GM12875 (cell line): Measurements from ENCODE around the gene ACKR2.

Experiments
- H3K4me3 ChIP-seq: one replicate; pipeline ENCODE4 v1.5.1; 2011; ENCODE audit warnings: low read depth, low read length, control low read depth
- TF ChIP-seq, protein P1 (sequence below): IDR thresholded peaks from 2 replicates; pipeline ENCODE4 v1.5.1; 2011; ENCODE audit warnings: low read depth, mild to moderate bottlenecking, control low read depth, inconsistent platforms, low read length, moderate library complexity, borderline replicate concordance; ENCODE audit not compliant: insufficient read depth

Gene ACKR2

DNA sequence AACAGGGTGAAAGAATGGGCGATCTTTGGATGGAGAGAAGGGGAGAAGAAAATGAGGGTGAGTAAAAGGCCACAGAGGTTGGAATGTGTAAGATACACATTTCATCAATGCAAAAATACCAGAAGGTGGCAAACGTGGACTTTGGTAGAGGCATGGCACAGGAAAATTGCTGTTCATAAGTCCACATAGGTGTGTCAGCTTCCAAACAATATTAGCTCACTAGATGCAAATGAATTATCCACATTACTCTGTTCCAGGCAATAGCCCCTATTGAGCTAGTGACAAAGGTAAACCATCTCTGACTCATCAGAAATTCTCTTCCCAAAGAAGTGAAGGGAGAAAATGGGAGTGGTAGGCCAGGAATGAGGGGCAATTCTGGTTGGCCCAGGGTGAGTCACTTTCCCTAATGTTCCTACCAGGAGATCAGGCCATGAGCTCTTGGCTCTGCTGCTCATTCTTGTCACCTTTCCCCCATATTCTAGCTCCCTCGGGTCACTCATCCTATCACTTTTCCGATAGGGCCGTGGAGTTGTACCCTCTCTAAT, 19.9 kb downstream of the ACKR2 start:
- TF ChIP-seq, protein P1, sequence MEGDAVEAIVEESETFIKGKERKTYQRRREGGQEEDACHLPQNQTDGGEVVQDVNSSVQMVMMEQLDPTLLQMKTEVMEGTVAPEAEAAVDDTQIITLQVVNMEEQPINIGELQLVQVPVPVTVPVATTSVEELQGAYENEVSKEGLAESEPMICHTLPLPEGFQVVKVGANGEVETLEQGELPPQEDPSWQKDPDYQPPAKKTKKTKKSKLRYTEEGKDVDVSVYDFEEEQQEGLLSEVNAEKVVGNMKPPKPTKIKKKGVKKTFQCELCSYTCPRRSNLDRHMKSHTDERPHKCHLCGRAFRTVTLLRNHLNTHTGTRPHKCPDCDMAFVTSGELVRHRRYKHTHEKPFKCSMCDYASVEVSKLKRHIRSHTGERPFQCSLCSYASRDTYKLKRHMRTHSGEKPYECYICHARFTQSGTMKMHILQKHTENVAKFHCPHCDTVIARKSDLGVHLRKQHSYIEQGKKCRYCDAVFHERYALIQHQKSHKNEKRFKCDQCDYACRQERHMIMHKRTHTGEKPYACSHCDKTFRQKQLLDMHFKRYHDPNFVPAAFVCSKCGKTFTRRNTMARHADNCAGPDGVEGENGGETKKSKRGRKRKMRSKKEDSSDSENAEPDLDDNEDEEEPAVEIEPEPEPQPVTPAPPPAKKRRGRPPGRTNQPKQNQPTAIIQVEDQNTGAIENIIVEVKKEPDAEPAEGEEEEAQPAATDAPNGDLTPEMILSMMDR: no peak
- no peak overlapping the region for H3K4me3 ChIP-seq

- TF ChIP-seq, protein P1: no peak
- no peak overlapping the region for H3K4me3 ChIP-seq
These were observed 20.6 kb downstream of the ACKR2 start for GRCh38 chr3:42829628-42830436.

DNA sequence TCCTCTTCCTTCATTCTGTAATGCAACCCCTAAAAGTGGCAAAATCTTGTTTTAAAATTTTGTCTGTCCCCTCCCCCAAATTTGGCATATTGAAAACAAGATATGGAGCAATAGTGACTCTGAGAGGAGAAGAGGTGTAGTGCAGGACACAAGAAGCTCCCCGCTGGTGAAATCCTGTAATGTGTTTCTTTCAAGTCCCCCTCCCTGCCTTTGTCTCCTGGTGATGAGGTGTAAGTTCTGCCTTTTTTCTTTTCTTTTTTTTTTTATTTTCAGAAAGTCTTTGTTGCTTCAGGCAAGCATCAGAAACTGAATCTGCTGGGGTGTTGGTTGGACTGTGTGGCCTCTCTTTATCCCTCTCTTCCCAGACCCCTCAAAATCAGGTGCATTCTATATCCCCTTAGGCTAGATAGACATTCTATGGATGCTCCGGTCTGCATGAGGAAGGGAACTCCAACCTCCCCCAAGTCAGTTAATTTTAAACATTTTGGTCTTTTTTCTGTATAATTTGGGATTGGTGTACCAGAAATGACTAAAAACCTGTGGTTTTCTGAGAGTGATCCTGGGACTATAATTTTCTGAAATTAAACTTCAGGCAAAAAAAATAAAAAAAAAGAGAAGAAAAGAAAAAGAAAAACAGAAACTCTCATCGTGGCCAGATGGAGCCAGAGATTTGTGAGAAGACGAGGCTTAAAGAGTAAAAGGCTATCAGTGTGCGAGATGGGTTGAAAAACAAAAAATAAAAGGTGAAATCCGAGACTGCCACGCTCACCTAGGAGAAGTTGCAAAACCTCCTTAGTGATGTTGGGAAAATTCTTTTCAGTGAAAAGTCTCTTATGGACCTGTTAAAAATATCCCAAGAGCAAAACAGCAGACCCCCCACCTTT, 21.4 kb downstream of the ACKR2 start:
- no peak overlapping the region for H3K4me3 ChIP-seq
- TF ChIP-seq, protein P1: peak; percentile 21; the same call in 1 of the 2 replicates

GRCh38 chr3:42831321-42831713, 22.1 kb downstream of the ACKR2 start:
- TF ChIP-seq, protein P1: peak; percentile 76
- no peak overlapping the region for H3K4me3 ChIP-seq

DNA sequence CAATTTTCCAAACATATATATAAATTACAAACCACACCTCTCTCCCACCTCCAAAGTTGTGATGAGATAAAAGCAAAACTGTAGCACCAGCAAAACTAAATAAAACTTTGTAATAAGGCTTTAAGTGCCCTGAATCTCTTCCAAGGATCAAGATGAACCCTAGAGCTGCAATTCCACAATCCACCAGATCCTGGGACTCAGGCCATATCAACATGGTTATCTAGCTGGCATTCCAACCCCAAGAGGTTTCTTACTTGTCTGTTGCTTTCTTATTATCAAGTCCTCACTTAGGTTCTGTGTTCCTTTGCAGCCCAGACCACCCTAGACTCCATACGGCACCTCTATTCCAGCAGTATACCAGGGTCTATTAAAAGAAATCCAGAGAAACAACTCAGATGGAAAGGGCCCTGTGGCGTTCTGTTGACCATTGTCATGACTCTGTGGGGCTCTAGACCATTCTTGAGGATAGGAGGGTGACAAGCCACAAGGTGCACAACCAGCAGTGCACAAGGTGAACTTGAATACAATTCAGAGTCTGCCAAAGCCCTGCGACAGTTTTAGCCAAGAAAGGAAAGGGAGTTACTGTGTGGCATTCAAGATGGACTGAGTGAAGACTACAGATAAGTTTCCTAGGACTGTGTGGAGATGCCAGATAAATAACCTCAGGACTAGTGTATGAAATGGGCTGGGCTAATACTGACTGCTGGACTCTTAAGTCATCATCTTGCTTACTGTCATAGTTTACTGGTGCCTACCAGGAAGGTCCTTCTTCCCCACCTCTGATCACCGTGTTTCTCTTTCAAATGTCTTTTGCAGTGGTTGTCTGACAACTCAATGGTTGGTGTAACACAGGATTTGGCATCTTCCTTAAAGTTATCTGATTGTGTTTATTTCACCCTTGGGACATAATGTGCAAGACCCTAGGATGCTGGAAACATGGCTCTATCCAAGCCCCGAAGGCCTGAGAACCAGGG, 27.2 kb downstream of the ACKR2 start:
- TF ChIP-seq, protein P1: no peak

GRCh38 chr3:42838571-42838970, 29.3 kb downstream of the ACKR2 start:
- TF ChIP-seq, protein P1: no peak
- no peak overlapping the region for H3K4me3 ChIP-seq

More for the DNA sequence above, 27.2 kb downstream of the ACKR2 start:
- no peak overlapping the region for H3K4me3 ChIP-seq
